ENCODE data around the gene OASL.

Gene OASL

DNA sequence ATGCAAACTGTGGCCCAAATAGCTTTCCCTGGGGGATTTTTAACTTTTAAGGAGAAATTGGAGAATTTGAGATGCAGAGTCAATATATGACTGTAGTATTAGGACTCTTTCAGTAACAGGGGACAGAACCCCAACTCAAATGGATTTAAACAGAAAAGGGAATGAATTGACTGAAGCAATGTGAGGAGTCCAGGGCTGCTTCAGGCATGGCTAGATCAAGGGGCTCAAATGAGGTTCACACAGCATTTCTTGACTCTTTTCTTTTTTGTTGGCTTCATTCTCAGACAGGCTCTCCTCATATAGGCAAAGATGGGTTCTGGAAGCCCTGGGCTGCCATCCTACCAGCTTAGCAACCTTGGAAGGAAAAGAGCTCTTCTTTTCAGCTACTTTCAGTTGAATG is 47.1 kb downstream of the OASL start:
- no peak for DNase-seq (ENCODE audit: low read depth in 2 of 2)

DNA sequence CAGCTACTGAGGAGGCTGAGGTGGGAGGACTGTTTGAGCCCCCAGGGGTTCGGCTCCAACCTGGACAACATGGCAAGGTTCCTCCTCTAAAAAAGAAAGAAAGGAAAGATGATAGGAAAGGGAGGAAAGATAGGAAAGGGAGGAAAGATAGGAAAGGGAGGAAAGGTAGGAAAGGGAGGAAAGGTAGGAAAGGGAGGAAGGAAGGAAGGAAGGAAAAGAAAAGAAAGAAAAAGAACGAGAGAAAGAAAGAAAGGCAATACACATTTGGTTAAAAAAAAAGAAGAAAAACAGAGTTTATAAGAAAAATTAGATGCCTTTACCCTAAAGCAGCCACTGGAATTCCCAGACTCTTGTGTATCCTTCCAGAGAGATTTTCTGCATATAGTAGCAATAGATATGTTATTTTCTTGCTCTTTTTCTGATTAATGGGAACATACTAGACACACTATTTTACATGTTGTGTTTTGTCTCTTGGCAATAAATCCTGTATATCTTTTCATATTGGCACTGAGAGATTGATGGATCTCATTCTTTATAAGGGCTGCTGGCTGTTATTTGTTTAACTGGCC is 48.5 kb downstream of the OASL start:
- DNase-seq (ENCODE audit: low read depth in 2 of 2) = no peak

DNA sequence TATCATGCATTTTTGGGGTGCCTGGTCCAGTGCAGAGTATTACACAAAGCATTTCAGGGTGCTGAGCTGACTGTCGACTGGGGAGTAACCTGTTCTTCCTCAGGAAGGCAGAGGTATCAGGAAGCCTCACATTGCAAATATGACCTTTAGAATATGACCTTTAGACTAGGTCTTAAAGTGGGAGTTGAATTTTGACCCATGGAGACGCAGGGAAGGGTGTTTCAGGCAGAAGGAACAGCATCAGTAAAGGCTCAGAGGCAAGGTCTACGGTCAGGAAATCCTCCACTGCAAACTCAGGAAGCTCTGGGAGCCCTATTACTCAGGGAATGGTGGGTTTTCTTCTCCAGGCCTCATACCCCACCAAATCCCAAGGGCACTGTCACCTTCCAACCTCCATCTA is 49.4 kb downstream of the OASL start:
- DNase-seq (ENCODE audit: low read depth in 2 of 2) = no peak

DNA sequence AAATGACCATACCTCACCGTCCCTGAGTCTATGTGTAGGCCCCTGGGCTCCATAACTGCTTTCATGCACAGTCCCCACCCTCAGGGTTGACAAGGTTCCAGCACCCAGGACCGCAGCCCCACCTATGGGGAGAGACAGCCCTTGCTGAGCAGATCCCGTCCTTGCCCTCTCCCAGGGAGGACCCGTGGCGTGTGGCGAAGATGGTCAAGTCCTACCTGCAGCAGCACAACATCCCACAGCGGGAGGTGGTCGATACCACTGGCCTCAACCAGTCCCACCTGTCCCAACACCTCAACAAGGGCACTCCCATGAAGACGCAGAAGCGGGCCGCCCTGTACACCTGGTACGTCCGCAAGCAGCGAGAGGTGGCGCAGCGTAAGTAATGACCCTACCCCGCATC is 50.4 kb downstream of the OASL start:
- DNase-seq (ENCODE audit: low read depth in 2 of 2) = no peak

DNA sequence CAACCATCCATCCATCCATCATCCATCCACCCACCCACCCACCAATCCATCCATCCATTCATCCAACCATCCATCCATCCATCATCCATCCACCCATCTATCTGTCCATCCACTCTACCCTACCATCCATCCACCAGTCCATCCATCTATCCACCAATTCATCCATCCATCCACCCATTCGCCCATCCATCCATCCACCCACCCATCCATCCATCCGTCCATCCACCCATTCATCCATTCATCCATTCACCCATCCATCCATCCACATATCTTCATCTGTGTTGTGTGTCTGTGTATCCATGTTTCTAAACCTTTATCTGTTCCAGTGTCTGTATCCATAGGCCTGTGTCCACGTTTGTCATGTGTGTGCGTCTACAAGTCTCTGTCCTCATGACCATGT is 50.8 kb downstream of the OASL start:
- no peak for DNase-seq (ENCODE audit: low read depth in 2 of 2)

DNA sequence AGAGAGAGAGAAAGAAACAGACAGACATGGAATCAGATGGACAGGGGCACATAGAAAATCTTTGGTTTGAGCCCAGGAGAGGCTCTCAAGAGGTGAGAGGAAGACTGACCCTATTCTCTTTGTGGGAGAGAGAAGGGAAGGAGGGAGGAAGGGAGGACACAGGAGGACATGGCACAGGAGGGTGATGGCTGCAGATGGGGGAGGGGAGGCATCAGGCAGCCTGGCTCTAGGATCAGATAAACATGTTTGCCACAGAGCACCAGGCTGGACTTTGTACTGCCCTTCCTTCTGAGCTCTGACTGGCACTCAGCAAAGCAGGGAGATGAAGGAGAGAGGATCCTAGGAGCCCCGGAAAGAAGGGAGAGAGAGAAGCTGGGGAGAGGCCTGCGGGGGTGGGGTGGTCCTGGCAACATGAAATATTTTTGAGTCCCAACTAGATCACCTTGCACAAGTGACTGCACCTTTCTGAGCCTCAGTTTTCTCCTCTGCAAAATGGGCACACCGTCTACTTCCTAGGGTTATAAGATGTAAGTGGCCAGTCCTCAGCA is 54.6 kb downstream of the OASL start:
- DNase-seq (ENCODE audit: low read depth in 2 of 2) = no peak

DNA sequence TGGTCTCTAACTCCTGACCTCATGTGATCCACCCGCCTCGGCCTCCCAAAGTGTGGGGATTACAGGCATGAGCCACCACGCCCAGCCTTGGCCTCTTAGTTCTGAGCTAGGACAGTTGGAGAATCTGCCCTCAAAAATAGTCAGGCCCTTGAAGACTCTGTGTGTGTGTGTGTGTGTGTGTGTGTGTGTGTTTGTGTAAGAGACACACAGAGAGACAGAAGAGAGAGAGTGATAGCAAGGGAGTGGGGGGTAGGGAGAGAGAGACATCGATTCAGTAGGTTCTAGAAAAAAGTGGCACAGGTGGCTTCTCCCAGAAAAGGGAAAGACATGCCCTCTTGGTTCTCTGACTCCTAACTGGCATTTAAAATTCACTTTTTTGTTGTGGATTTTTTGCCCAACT is 55.3 kb downstream of the OASL start:
- no peak for DNase-seq (ENCODE audit: low read depth in 2 of 2)

DNA sequence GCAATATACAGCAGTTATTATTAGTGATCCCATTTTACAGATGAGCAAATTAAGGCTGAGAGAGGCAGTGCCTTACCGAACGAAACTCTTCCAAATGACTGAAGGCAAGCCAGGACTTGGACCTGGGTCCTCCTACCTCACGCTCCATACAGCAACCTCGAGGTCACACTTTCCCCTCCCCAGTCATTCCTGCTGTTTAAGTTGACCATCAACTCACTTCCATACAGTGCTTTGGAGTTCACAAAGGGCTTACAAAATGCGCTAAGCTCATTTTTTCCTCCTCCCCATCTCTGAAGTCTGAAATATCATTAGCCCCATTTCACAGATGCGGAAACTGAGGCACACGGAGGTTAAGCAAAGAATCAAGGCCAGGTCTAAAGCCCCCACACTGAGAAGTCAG is 56.4 kb downstream of the OASL start:
- DNase-seq (ENCODE audit: low read depth in 2 of 2) = no peak

DNA sequence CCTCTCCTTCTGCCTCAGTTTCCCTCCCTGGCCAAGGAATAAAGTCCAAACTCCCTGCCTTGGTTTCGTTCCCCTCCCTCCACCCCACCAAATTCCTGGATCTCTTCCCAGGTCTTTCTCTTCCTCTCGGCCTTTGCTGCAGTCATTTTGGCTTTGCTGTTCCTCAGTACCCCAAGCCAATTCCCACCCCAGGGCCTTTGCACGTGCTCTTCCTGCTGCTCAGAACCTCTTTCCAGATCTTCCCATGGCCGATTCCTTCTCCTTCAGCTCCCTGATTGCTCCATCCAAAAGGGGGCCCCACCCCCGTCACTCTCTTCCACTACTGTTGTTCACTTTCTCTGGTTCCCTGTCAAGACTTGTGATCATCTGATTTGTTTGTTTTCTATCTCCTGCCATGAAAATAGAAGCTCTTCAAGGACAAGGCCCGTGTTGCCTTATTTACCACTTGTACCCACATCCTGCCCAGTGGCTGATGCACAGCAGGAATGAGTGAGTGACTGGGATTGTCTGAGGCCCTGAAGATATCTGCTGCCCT is 57.6 kb downstream of the OASL start:
- no peak for DNase-seq (ENCODE audit: low read depth in 2 of 2)

DNA sequence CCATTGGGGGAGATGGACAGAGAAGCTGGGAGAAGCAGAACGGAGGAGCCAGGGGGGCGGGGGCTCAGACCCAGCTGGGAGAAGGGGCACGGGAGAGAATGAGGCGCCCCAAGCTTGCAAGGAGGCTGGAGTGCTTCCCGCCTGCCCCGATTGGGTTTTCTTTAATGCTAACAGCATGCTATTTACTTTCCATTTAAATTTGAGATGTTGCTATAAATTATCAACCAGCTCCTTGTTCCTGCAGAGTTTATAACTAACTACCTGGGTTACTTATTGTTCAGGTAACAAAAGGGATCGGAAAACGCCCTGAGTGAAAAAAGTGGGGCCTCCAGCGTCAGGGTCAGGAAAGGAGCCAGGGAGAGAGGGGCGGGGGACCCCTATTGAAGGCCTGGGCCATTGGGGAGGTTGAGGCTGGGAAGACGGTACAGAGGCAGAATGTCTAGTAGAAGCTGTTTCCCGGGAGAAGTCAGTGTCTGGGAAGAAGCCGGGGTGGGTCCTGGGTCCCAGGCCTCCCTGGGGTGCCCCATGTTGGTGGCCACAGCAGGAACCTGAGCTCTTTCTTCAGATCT is 58.2 kb downstream of the OASL start:
- DNase-seq (ENCODE audit: low read depth in 2 of 2) = no peak

DNA sequence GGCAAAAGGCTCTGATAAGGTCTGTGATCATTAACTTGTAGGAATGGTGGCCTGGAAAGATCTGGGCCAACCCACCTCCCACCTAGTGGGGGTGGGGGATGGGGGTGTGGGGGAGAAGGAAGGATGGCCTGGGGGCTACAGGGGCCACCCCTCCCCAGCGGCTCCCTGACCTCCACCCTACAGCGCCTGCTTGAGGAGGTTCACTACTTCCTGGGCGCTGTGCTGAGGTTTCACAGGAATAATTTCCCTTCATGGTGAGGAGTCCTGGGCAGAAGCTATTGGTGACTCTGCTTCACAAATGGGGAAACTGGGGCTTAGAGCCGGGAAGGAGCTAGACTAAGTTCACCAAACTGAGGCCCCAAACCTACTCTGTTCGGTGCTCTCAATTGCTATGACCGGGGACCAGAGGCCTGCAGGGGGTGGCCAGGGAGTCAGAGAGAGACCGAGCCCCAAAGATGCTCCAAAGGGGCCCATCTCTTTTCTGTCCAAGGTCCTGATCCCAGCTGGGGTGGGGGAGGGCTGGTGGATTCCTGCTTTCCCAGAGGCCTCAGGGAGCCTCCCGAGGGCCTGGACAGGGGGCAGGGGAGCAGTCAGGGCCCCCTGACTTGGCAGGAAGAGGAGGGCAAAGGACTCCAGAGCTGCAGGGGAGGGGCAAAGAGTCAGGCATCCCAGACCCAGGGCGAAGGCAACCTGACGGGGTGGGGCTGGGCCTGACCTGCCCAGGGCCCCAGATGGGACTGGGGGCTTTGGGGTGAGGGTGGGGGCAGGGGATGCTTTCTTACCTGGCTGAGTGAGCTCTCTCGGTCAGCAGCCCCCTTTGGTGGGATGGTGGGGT is 59.0 kb downstream of the OASL start:
- DNase-seq (ENCODE audit: low read depth in 2 of 2) = no peak

DNA sequence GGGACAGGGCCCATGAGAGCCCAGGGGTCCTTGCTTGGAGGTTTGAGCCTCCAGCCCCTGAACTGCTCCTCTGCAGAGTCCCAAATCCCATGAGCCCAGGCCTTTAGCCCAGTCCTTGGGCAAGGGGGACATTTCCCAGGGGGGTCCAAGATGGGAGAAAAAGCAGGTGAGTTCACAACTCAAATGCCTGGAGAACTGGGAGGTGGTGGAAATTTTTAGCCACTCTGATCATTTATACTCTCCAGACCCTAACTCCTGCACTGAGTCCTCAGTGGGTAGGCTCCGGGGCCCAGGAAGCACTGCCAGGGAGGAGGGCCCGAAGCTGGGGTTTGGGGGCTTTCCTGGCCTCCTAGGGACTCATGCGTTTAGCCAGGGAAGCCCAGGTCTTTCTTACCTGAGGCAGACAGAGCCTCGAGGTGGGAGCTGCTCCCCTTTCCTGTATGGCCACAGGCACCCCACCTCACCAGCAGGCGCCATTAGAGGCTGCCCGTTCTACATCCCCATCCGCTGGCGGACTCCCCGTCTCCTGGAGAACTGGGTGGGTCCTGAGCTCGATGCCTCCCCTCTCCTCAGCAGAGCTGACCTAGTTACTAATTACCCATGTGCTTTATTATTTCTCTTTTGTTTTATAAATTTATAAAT is 59.7 kb downstream of the OASL start:
- DNase-seq (ENCODE audit: low read depth in 2 of 2) = no peak

DNA sequence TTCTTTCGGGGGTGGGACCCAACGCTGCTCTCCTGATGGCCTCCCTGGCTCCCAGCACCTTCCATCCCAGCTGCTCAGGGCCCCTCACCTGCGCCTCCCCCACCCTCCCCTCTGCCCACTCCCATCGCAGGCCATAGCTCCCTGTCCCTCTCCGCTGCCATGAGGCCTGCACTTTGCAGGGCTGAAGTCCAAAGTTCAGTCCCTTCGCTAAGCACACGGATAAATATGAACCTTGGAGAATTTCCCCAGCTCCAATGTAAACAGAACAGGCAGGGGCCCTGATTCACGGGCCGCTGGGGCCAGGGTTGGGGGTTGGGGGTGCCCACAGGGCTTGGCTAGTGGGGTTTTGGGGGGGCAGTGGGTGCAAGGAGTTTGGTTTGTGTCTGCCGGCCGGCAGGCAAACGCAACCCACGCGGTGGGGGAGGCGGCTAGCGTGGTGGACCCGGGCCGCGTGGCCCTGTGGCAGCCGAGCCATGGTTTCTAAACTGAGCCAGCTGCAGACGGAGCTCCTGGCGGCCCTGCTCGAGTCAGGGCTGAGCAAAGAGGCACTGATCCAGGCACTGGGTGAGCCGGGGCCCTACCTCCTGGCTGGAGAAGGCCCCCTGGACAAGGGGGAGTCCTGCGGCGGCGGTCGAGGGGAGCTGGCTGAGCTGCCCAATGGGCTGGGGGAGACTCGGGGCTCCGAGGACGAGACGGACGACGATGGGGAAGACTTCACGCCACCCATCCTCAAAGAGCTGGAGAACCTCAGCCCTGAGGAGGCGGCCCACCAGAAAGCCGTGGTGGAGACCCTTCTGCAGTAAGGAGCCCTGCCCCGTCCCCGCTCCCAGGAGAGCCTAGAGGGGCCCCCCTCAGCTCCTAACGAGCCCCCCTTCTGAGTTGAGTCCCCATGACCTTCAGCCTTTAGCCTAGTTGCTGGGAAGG is 60.5 kb downstream of the OASL start, which contains the start of gene HNF1A:
Gene HNF1A, plus strand, starts transcription at position 248 of the 924 bp plus-strand sequence. Its CDS starts 226 bp downstream, at position 474.
- DNase-seq (ENCODE audit: low read depth in 2 of 2) = no peak

DNA sequence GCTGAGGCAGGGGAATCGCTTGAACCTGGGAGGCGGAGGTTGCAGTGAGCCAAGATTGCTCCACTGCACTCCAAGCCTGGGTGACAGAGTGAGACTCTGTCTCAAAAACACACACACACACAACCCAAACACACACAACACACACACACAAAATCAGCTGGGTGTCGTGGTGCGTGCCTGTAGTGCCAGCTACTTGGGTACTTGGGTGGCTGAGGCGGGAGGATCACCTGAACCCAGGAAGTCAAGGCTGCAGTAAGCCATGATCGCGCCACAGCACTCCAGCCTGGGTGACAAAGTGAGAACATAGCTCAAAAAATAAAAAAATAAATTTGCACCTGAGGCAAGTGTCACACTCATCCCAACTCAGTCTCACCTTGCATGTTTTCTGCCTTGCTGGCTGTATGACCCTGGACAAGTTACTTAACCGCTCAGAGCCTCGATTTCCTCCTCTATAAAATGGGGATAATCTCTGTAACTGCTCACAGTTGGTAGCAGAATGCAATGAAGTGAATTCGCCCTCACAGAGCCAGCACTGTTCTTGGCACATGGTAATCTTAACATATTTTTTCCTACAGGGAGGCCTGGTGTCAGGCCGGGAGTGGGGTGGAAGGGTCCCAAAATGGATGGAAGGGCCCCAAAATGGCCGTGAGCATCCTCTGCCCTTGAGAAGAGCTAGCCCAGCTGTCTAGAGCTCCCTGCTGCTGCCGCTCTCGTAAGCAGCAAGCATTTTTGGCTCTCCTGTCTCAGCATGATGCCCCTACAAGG is 61.3 kb downstream of the OASL start:
- DNase-seq (ENCODE audit: low read depth in 2 of 2) = no peak

DNA sequence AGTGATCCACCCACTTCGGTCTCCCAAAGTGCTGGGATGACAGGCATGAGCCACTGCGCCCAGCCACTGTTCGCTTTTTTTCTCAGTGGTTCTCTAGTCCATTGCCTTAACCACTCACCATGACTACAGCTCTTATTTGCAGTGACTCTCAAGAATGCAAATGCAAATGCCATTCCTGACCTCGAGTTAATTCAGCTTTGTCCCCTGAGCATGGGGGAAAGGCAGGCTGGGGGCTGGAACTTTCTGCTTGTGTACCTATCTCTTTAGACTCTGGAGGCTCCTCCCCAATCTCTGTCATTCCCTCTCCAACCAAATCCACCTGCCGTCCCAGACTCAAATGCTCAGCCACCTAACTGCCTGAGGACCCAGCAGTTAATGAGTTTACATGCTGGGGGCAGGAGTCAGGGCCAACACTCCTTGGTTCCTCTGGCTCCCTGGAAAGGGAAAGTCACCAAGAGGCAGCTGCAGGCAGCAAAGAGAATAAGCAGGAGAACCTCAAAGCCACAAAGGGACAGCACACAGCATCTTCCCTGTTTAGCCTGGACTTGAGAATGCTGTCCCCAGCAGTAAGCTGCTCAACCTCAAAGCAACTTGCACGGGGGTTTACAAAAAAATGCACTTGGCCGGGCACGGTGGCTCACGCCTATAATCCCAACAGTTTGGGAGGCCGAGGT is 66.0 kb downstream of the OASL start:
- no peak for DNase-seq (ENCODE audit: low read depth in 2 of 2)

DNA sequence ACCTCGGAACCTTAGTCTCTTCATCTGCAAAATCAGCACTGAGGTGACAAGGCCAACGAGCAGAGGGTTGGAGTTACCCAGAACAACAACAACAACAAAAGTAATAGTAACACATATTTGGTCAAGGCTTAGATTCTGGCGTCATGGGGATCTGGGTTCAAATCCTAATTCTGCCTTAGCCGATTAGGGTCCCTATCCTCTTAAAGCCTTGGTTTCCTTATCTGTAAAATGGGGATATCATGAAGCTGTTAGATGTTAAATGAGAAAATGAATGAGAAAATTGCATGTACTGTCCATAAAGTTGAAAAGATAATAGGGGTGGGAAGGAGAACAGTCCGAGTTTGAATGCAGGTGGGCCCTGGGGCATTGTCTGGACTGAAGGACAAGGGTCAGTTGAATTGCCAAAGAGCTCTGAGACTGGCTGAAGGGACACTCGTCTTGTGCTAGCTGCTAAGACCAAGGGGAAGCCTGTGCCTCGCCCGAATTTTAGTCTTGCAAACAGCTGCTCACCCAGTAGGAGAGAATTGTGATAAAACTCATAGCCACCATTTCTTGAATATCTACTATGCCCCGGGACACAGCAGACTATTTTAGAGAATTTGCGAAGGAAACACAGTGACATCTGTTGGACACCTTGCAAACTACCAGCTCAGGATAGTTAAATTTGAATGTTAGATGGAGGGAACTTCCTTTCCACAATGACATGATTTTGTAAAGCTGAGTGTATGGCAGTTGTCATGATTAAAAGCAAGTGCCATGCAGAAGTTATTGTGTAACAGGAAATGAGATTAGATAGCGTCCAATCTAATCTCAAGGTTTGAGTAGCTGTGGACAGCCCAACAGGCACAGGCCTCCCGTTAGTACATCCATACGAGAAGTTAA is 67.5 kb downstream of the OASL start:
- no peak for DNase-seq (ENCODE audit: low read depth in 2 of 2)

DNA sequence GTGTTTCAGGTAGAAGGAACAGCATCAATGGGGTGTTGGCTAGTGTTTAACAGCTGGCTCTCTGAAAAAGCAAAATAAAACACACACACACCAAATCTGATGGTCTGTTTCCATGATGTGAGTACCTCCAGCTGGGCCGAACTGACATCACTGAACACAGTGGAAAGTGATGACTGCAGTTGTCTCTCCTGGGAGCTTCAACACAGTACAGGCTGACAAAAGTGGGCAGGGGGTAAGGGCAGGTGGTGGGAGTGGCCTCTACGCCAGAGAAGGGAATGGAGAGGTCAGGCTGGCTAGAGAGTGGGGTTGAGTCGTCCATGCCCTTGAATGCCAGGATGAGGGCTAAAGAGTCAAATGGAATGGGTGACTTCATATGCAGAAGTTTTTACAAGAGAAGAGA is 68.7 kb downstream of the OASL start:
- no peak for DNase-seq (ENCODE audit: low read depth in 2 of 2)

Measured in stimulated activated CD8-positive, alpha-beta memory T cell treated with anti-CD3 and anti-CD28 coated beads, Interleukin-7, amount 100 ng/mL, for 4 hours (primary cell).